Neuron (in vitro differentiated cells): ENCODE data around the gene HAT1.
"Not testable (repeated sequence)": the region's sequence is repeated elsewhere in the genome, so short reads cannot be mapped to it uniquely, and the experiment has no call there.

ENCODE experiments used
- H2AFZ ChIP-seq: one replicate; pipeline ENCODE4 v1.6.1; 2013; ENCODE audit warnings: low read depth, mild to moderate bottlenecking, inconsistent platforms, low read length, moderate library complexity
- H3K27me3 ChIP-seq: one replicate; pipeline ENCODE4 v1.6.1; 2013; ENCODE audit warnings: low read length; ENCODE audit not compliant: insufficient read depth
- H3K36me3 ChIP-seq: one replicate; pipeline ENCODE4 v1.6.1; 2013; ENCODE audit warnings: low read length; ENCODE audit not compliant: insufficient read depth
- H3K4me1 ChIP-seq: one replicate; pipeline ENCODE4 v1.6.1; 2013; ENCODE audit warnings: low read length; ENCODE audit not compliant: insufficient read depth
- H3K4me3 ChIP-seq: 2 replicates; pipeline ENCODE4 v1.5.1; 2013; ENCODE audit warnings: mild to moderate bottlenecking, low read length, moderate library complexity
- H3K9me3 ChIP-seq: one replicate; pipeline ENCODE4 v1.6.1; 2013; ENCODE audit warnings: low read length

Gene HAT1

DNA sequence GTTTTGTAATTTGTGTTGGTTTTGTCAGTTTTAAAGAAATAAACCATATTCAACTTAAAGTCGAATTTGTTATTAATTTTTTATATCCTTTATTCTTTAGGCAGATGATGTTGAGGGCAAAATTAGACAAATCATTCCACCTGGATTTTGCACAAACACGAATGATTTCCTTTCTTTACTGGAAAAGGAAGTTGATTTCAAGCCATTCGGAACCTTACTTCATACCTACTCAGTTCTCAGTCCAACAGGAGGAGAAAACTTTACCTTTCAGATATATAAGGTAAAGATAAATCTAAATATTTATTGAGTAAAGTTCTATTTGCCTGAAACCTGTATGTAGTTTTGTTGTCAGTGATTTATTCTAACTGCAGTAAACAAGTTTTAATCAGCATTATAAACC, 43.0 kb downstream of the HAT1 start:
- no peaks in the 10 kb centered on the region for H3K9me3 ChIP-seq

DNA sequence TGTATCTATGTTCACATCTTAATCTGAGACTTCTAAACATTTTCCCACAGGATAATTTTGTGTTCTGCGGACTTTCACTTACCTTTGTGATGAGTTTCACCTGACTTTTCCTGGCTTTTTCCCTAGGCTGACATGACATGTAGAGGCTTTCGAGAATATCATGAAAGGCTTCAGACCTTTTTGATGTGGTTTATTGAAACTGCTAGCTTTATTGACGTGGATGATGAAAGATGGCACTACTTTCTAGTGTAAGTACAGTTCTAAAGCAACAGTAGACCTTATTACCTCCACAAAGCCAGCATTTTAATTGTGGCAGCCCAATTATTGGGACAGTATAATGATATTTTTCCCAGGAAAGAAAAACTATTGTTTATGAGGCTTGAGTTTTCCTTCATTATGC, 43.4 kb downstream of the HAT1 start:
- Histone ChIP-seq H3K27me3 (no peaks in the 10 kb centered on the region), H3K4me1 (peaks cover 10% of the 10 kb centered on the region), H3K9me3 (no peaks in the 10 kb centered on the region), H2AFZ (no peak overlapping the region), H3K36me3 (peaks cover 31% of the 10 kb centered on the region), H3K4me3 (no peak overlapping the region)

More for the DNA sequence above, 43.0 kb downstream of the HAT1 start:
- Histone ChIP-seq H3K27me3 (no peaks in the 10 kb centered on the region), H3K4me1 (peaks cover 10% of the 10 kb centered on the region), H3K4me3 (no peak overlapping the region), H3K36me3 (peaks cover 31% of the 10 kb centered on the region), H2AFZ (no peak overlapping the region)

DNA sequence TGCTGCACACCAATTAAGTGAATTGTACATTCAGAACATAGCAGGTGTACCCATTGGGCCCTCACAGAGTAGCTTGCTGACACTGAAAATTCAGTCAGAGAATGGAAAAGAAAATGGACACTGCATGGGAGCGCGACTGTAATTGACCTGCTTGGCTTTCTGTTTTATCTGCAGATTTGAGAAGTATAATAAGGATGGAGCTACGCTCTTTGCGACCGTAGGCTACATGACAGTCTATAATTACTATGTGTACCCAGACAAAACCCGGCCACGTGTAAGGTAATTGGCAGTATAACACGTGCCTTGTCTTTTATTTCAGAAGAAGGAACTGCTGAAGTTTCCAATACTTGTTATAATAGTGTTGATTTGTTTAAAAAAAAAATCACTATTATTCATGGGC, 44.0 kb downstream of the HAT1 start:
- no peak overlapping the region for H2AFZ ChIP-seq
- H3K27me3 ChIP-seq: no peaks in the 10 kb centered on the region
- H3K36me3 ChIP-seq: peaks cover 32% of the 10 kb centered on the region
- H3K4me1 ChIP-seq: peaks cover 10% of the 10 kb centered on the region
- H3K4me3 ChIP-seq: no peak overlapping the region
- peaks cover under 1% of the 10 kb centered on the region for H3K9me3 ChIP-seq

DNA sequence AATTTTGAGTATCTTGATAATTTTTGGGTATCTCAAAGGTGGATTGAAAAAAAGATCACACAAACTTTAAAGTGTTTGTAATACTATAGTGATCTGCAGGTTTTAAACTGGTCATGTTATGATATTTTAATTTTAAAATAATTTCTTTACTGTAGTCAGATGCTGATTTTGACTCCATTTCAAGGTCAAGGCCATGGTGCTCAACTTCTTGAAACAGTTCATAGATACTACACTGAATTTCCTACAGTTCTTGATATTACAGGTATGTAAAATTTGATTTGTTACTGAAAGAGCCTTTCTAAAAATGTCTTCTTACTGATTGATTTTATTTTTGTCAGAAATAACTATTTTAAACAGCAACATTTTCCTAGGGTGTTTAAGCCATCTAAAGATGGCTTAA, 44.4 kb downstream of the HAT1 start:
- H3K4me1 ChIP-seq: peaks cover 10% of the 10 kb centered on the region
- H3K9me3 ChIP-seq: peaks cover 2% of the 10 kb centered on the region
- no peak overlapping the region for H2AFZ ChIP-seq
- H3K27me3 ChIP-seq: no peaks in the 10 kb centered on the region
- H3K36me3 ChIP-seq: peaks cover 37% of the 10 kb centered on the region
- H3K4me3 ChIP-seq: no peak overlapping the region

DNA sequence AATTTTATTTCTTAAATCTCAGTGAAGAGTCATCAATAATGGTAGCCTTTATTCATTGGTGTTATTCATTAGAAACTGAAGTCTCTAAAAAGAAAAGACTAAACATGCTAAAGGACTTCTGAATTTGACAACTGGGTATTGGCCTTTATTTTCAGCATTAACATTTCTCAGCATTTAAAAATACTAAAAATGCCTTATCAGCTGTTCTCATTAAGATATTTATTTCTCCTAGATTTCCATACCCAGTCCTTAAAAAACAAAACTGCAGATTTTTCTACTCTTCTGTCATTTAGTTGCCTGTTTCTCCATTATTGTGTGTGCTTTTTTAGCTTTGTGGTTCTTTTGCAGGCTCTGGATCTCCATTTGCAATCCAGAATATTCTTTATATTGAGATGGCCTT, 46.2 kb downstream of the HAT1 start:
- Histone ChIP-seq H3K9me3 (peaks cover 2% of the 10 kb centered on the region), H3K4me3 (no peak overlapping the region), H3K27me3 (no peaks in the 10 kb centered on the region), H3K36me3 (peaks cover 39% of the 10 kb centered on the region), H3K4me1 (peaks cover 9% of the 10 kb centered on the region), H2AFZ (no peak overlapping the region)

DNA sequence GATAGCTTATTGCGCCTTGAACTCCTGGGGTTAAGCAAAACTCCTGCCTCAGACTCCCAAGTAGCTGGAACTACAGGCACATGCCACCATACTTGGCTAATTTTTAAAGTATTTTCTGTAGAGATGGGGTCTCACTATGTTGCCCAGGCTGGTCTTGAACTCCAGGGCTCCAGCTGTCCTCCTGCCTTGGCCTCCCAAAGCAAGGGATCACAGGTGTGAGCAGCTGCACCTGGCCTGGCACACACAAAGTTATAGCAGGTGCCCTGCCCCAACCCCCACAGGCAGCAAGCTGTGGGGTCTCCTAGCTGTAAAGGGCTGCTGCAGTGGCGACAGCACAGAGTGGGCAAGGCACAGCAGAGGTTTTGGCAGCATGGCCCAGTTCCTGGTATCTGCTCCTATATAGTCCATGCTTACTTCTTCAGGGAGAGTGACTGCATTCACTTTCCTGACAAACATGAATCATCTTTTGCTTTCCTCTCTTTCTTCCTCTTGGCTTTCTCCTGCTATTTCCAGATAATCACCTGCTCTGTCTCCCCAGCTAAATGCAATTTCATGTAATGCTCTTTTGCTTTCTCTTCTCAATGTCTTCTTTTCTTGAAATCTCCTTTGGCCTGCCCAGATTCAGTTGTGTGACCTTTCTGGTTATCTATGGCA, 50.2 kb downstream of the HAT1 start:
- no peak overlapping the region for H3K4me3 ChIP-seq
- H3K4me1 ChIP-seq: no peaks in the 10 kb centered on the region
- peaks cover 31% of the 10 kb centered on the region for H3K36me3 ChIP-seq
- no peak overlapping the region for H2AFZ ChIP-seq
- no peaks in the 10 kb centered on the region for H3K27me3 ChIP-seq
- H3K9me3 ChIP-seq: peaks cover 2% of the 10 kb centered on the region

DNA sequence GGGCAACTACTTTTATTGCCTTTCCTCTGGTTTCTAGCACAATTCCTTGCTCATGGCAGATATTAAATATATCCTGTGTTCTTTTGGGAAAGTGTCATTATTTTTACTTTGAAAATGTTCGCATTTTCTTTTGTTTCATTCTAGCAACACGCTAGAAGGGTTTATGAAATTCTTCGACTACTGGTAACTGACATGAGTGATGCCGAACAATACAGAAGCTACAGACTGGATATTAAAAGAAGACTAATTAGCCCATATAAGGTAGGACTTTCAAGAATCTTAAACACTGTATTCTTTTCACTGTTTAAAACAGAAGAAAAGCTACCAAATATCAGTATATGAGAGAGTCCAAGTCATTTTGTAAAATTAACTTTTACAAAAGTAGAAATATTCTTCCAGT, 56.8 kb downstream of the HAT1 start:
- Histone ChIP-seq H3K9me3 (no peaks in the 10 kb centered on the region), H3K36me3 (peaks cover 45% of the 10 kb centered on the region), H3K4me3 (no peak overlapping the region), H3K27me3 (no peaks in the 10 kb centered on the region), H2AFZ (no peak overlapping the region), H3K4me1 (no peaks in the 10 kb centered on the region)

DNA sequence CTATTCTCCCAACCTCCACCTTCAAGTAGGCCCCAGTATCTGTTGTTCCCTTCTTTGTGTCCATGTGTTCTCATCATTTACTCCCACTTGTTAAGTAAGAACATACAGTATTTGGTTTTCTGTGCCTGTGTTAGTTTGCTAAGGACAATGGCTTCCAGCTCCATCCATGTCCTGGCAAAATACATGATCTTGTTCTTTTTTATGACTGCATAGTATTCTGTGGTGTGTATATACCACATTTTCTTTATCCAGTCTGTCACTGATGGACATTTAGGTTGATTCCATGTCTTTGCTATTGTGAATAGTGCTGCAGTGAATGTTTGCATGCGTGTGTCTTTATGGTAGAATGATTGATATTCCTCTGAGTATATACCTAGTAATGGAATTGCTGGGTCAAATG, 61.7 kb downstream of the HAT1 start:
- peaks cover 24% of the 10 kb centered on the region for H3K36me3 ChIP-seq
- H3K27me3 ChIP-seq, H2AFZ ChIP-seq, H3K9me3 ChIP-seq, H3K4me1 ChIP-seq, H3K4me3 ChIP-seq: not testable (repeated sequence)

DNA sequence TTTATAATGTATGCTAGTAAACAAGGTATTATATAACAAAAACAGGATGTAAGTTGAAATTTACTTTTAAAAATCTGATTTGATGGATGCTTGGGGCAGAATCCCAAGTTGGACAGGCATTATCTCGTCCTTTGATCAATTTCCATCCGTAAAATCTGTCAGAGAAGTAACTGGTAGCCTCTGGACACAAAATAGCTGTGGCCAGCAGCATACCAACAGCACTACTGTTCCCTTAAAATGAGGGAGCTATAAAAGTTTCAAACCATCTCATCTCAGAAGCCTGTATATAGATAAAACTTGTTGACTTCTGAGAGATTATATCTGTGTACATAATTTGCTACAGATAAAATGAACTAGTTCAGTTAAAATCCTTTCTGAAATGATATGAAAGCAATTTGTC, 62.8 kb downstream of the HAT1 start:
- H3K4me1 ChIP-seq: no peaks in the 10 kb centered on the region
- H3K27me3 ChIP-seq: no peaks in the 10 kb centered on the region
- no peaks in the 10 kb centered on the region for H3K9me3 ChIP-seq
- H3K36me3 ChIP-seq: peaks cover 13% of the 10 kb centered on the region
- H3K4me3 ChIP-seq: no peak overlapping the region
- no peak overlapping the region for H2AFZ ChIP-seq

DNA sequence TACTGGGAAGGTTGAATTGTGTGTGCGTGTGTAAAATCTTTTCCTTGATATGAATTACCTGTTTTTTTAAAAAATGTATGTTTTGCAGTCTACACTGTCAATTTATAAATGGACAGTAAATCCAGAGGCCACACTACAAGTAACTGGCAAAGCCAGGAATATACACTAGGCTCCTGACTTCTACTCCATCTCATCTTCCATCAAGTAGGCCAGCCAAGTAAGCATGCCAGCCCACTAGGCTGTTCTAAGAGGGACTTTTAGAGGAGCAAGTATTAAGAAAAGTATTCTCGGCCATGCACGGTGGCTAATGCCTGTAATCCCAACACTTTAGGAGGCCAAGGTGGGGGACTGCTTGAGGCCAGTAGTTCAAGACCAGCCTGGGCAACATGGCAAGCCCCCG, 64.5 kb downstream of the HAT1 start:
- H3K4me1 ChIP-seq: no peaks in the 10 kb centered on the region
- H3K27me3 ChIP-seq: no peaks in the 10 kb centered on the region
- H2AFZ ChIP-seq: no peak overlapping the region
- no peaks in the 10 kb centered on the region for H3K9me3 ChIP-seq
- peaks cover 9% of the 10 kb centered on the region for H3K36me3 ChIP-seq
- H3K4me3 ChIP-seq: no peak overlapping the region

DNA sequence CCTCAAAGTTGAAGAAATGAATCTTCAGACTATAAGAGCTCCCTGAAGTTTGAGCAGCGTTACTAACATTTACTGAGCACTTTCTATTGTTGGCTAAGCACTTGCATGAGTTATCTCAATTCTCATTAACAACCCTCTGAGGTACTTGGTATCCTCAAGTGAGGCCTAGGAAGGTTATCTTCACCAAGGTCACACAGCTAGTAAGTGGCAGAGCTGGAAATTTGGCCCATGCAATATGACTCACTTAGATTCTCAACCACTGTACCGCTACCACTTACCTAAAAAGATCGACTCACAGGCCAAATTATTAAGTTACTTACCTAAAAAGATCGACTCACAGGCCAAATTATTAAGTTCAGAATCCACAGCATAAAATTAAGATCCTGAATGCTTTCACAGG, 68.8 kb downstream of the HAT1 start:
- Histone ChIP-seq H3K9me3 (no peaks in the 10 kb centered on the region), H3K4me1 (peaks cover 9% of the 10 kb centered on the region), H3K36me3 (no peaks in the 10 kb centered on the region), H3K27me3 (no peaks in the 10 kb centered on the region), H3K4me3 (no peak overlapping the region), H2AFZ (no peak overlapping the region)

DNA sequence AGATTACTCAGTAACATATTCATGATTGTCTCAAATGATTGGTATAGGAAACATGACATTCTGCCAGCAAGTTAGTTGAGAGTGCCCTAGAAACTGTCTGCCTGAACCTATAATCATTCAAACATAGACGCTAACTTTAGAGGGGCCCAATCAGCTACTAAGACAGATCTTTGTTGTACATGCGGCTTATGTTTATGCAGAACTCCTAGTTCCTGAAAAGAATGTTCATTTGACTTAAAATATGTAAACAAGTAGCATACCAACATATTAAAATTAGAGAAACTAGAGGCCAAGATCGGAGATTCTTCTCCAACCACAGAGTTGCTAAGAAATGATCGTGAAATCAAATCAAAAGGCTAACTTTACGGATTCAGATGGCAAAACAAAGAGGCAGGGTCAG, 73.3 kb downstream of the HAT1 start:
- Histone ChIP-seq H3K36me3 (no peaks in the 10 kb centered on the region), H3K4me3 (no peak overlapping the region), H3K9me3 (no peaks in the 10 kb centered on the region), H3K4me1 (peaks cover 19% of the 10 kb centered on the region), H2AFZ (no peak overlapping the region), H3K27me3 (peaks cover 3% of the 10 kb centered on the region)

DNA sequence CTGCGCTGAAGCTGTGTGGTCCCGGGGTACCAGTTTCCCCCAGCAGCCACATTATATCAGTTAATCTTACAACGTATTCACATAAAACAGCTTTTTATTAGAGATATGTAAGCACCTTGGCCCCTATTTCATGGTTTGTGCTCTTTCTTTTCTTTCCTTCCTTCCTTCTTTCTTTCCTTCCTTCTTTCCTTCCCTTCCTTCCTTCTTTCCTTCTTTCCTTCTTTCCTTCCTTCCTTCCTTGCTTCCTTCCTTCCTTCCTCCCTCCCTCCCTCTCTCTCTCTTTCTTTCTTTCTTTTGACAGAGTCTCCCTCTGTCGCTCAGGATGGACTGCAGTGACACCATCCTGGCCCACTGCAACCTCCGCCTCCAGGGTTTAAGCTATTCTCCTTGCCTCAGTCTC, 73.8 kb downstream of the HAT1 start:
- Histone ChIP-seq H3K4me1 (peaks cover 22% of the 10 kb centered on the region), H3K9me3 (no peaks in the 10 kb centered on the region), H3K4me3 (no peak overlapping the region), H3K27me3 (peaks cover 3% of the 10 kb centered on the region), H3K36me3 (no peaks in the 10 kb centered on the region), H2AFZ (no peak overlapping the region)

DNA sequence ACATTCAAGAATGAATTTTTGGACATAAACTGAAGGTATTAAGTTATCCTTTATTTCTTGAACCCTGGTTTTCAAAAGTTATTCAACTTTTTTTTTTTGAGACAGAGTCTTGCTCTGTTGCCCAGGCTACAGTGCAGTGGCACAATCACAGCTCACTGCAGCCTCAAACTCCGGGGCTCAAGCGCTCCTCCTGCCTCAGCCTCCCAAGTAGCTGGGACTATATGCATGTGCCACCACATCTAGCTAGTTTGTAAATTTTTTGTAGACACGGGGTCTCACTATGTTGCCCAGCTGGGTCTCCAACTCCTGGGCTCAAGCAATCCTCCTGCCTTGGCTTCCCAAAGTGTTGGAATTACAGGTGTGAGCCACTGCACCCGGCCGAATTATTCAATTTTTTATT, 74.8 kb downstream of the HAT1 start:
- not testable (repeated sequence) for H3K36me3 ChIP-seq, H3K27me3 ChIP-seq, H2AFZ ChIP-seq, H3K9me3 ChIP-seq, H3K4me3 ChIP-seq
- peaks cover 22% of the 10 kb centered on the region for H3K4me1 ChIP-seq
